Measurements from ENCODE around the gene CTRB1.
"Not testable (repeated sequence)": the region's sequence is repeated elsewhere in the genome, so short reads cannot be mapped to it uniquely, and the experiment has no call there.

The CTRB1 gene

DNA sequence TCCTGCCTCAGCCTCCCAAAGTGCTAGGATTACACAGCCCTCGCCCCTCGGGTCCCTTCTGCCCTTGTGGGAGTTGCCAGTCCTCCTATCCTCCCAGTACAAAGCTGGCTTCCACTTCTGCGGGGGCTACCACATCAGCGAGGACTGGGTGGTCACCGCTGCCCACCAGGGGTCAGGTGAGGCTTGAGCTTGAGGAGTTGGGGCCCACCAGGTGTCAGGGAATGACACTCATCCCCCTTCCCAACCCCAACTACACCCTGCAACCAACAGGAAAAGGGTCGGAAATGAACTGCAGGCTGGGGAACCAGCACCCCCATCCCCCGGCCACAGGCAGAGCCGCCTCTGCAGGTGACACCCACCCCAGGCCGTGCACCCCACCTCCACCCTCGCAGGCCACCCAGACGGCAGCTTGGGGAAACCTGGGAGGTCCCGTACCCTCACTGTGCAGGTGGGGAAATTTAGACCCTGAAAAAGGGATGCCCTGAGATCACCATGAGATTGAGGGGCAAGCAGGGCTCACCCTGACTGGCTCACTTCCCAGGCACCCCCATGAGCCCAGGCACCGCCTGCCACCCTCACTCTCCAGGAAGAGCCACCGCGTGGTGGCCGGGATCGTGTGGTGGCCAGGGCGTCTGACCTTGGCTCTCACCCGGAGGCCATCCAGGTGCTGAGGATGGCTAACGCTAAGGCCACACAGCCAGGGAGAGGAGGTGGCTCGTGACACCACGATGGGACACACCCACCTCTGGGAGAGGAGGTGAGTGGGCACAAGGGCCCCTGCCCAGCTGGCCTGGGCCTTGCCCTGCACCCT, 8.0 kb downstream of the CTRB1 start:
- DNase-seq: no peak

DNA sequence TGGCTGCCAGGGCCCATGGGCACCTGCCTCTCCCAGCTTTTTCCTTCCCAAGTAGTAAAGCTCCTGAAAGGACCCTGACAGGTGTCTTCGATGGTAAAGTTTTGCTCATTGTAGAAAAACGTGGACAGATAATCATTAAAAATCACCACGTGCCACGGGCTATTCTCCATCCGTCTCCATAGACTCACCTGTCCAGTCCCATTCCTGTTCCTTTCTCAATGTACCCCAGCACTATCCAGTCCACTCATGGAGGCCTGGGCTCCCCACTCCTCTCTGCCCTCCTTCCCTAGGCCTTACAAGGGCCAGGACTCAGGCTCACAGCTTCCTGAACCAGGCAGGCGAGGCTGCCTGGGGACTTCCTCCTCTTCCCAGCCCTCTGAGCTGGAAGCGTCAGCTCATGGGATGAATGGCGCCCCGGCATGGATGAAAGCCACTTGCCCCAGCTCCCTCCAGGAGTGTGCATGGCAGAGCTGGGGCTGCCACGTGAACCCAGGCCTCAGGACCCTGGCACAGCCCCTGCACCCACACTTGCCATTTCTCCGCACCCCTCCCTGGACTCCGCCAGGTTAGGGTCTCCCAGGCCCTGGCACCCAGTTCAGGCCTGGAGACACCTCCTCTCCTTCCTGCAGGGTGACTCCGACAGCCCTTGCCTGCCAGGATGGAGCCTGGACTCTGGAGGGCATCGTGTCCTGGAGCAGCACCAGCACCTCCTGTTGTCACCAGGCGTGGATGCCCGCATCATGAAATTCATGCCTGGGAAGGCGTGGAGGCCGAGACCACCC, 8.8 kb downstream of the CTRB1 start:
- DNase-seq: no peak

DNA sequence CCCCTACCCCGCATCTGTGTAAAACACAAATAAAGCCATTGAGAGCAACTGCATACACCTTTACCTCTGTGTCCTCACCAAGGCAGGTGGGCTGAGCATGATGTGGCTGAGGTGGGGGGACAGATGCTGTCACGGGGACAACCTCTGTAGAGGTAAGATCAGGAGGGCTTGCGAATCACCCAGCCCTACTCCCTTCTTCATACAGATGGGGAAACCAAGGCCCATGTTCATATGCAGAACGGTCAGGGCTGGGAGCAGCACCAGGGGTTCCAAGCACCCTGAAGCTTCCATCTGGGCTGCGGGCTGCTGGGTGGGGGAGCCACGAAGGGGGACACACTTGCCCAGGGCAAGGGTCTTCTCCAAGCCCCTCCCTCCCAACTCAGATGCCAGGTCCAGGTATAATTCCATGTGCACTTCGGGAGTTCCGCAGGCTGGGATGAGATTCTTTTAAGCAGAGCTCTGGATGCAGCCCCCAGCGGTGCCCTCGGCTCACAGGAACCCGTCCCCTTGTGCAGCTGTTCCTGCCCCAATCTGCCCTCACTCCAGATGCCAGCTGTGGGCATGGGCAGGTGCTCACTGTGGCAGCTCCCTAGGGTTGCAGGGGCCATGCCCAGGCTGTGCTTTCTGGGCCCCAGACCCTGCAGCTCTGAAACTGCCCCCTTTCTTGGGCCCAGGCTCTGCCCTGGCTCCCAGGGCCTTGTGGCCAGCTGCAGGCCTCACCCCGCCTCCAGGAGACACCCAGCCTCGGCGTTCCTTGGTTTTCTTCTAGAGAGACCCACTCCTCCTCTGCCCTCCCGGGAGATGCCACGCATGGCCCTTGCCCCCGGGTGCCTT, 9.6 kb downstream of the CTRB1 start:
- DNase-seq: no peak

DNA sequence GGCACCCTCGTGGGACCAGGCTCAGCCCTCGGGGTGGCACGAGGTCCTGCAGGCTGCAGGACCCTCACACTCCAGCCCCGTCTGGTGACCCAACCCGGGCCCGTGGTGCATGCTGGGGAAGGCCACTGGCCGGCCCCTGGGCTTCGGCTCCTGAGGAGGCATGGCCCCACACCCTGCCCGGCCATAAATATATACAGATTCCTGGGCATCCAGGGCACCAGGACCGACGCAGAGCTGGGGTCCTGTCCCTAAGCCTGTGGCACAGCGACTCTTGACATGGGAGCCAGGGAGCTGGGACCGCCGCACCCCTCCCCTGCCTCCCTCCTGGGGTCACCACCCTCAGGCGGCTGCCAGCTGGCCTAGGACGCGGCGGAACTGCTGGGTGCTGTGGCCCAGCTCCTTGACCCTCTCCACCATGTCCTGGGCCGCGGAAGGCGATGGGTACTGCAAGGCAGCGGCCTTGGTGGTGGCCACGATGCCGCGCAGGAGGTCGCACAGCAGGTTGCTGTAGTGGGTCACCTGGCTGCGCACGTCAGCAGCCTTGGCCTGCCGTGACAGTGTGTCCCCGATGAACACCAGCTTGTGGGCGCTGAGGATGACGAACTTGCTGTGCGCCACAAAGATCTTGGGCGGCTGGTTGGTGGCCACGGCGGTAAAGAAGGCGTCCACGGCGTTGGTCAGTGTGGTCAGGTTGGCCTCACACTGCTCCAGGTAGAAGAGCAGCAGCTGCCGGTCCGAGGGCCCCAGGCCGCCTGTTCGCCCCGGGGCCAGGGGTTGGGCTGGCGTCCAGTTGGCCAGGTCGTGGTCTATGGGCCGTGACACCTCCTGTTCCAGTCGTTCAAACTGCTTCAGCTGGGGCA, 10.6 kb downstream of the CTRB1 start:
- DNase-seq: no peak

DNA sequence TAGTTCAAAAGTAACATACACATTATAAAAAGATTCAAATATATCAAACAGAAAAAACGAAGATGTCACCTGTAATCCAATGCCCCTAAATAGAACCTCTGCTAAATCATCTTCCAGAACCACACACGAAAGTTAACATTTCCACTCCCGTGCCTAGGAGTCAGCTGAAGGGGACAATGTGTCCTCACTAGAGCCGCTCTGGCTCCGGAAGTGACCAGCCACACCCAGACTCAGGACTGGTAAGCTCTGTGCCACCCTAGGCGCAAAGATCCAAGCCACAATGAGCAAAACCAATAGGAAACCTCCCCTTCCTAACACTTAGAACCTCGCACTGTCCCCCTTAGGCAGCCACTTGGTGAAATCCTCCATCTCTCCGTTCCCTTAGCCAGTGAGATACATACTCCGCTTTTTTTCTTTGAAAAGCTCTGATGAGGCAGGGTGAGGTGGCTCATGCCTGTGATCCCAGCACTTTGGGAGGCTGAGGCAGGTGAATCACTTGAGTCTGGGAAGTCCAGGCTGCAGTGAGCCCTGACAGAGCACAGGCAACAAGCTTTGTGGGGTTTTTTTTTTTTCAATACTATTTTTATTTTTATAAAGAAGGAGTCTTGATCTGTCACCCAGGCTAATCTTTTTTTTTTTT, 11.8 kb downstream of the CTRB1 start:
- no peak for DNase-seq

DNA sequence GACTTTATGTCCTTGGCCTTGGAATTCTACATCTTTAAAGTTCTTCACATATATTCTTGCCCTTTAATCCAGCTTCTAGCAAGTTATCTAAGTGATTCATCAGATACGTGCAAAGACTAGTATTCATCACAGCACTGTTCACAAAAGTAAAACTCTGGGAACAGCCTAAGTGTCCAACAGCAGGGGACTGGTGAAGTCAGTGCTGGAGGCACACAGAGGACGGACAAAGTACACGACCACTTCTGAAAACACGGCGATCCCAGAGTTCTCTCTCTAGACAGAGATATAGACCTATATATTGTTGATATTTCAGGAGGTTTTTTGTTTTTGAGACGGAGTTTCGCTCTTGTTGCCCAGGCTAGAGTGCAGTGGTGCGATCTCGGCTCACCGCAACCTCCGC, 12.8 kb downstream of the CTRB1 start:
- no peak for DNase-seq

DNA sequence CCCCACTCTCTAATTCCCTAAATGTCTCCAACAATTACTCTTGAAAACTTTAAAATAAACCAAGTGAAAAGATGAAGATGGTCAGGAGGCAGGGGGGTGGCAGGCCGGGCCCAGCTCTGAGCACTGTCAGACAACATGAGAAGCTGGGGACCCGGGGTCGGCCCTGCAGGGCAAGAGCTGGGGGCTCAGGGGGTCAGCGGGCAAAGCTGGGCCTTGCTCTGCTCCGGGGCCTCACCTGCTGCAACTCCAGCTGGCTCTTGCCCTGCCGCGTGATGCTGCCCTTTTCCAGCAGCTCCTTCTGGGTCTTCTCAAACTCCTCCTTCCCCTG, 14.8 kb downstream of the CTRB1 start:
- no peak for DNase-seq

DNA sequence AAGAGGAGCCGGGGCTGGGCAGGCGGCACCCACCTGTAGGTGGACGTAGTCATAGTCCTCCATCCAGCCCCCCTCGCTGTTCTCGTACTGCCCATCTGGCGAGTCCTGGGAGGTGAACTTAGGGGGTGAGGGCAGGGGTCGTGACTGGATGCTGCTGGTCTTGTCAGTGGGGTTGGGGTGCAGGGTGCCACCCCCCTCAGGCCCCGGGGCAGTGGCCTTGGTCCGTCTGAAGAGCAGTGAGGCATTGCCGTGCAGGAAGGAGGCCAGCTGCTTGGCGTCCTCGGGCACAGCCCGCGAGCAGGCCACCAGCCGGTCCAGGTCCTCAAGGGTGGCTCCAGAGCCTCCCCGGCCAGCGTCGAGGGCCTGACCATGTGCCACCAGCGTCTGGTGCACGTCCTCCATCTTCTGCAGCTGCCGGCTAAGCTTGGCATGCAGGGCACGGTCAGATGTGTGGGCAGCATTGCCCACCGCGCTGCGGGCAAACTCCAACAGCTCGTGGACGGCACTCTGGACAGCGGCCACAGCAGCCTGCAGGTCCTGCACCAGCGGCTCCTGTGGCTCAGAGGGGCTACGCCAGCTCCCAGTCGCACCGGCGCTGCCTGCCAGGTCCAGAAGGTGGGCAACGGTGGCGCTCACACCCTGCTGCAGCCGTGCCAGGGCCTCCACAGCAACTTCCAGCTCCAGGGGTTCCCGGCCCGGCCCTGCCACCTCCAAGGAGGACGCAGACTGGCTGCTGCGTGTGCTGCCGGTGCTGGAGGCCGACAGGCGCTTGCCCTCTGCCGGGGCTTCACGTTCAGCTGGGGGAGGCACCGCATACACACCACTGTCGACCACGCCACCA, 16.3 kb downstream of the CTRB1 start:
- DNase-seq: no peak

DNA sequence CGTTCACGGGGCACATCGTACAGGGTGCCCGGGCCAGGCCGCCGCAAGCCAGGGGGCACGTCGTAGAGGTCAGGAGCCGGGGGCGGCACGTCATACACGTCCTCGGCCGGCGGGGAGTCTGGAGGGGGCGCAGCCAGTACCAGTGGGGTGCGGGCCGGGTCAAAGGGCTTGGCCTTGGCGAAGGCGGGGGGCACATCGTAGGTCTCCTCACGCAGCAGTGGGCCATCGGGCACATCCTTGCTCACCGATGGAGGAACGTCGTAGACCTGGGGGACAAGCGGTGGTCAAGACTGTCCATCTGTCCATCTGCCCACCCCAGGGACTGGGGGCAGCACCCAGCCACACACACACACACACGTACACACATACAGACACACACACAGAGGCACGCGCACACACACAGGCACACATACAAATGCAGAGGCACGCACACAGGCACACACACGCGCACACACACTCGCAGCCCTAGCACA, 17.0 kb downstream of the CTRB1 start:
- DNase-seq: no peak

DNA sequence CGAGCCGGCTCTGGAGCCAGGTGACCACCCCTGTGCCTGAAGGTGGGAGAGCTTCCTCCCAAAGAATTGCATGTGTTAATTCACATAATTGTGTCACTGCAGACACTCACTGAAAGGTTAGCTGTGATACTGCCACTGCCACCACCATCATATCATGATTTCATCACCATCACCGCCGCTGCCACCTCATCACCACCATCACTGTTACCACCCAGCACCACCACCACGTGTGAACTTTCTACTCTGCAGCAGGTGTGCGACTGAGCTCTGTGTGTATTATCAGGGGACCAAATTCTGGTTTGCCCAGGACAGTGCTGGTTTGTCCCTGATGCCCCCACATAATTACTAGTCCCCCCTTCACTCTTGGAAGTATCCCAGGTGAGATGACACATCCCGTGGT, 17.4 kb downstream of the CTRB1 start:
- DNase-seq: no peak

DNA sequence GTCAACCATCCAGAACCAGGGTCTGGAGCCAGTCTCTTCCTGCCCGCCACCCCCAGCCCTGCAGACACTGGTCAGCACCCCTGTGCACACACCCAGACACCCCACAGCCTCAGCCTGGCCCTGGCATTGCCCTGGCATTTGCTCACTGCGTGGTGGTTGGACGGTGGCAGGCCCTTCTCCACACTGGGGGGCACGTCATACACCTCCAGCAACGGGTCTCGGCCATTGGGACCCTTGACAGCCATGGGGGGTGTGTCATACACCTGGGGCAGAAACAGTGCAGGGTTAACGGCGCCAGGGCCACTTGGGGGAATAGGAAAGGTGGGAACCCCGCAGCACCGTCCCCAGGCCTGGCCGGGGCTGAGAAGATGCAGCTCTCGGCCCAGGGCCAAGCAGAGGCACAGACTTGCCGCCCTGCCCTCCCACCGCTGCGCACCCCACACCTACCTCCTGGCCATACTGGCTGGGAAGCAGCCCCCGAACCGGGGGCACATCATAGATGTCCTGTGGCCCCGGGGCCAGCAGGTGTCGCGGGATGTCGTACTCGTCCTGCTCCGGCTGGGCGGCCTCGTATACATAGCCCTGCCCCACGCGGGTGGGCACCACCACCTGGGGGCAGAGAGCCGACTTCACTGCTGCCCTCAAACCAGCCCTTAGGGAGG, 18.1 kb downstream of the CTRB1 start:
- no peak for DNase-seq

DNA sequence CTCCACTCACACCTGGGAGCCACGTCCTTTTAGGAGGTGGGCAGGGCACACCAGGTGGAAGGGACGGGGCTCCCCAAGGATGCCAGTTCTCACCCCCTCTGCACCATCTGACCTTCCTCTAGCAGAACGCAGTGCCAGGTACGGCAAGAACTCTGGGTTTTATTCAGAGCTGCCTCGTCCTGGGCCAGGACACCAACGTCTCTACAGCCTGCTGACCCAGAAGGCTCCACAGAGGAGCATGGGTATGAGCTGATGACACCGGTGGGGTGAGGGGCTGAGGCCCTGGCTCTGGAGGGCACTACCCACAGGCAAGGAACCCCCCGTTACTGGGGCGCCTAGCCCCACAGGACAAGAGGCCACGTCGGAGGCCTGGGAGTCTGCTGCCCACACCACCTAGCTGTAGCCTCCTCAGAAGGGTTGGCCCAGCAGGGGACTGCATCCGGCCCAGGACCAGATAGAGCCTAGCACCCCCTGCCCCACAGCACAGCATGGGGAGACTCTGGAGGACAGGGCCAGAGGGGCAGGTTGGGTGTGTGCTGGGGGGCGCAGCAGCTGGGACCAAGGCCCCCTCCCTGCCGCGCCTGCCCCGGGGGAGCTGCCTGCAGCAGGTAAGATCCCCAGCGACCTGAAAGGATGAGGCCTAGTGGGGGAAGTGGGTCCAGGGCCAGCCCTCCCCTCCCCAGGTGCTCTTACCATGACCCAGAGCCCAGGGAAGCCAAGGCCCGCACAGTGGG, 18.8 kb downstream of the CTRB1 start:
- no peak for DNase-seq

DNA sequence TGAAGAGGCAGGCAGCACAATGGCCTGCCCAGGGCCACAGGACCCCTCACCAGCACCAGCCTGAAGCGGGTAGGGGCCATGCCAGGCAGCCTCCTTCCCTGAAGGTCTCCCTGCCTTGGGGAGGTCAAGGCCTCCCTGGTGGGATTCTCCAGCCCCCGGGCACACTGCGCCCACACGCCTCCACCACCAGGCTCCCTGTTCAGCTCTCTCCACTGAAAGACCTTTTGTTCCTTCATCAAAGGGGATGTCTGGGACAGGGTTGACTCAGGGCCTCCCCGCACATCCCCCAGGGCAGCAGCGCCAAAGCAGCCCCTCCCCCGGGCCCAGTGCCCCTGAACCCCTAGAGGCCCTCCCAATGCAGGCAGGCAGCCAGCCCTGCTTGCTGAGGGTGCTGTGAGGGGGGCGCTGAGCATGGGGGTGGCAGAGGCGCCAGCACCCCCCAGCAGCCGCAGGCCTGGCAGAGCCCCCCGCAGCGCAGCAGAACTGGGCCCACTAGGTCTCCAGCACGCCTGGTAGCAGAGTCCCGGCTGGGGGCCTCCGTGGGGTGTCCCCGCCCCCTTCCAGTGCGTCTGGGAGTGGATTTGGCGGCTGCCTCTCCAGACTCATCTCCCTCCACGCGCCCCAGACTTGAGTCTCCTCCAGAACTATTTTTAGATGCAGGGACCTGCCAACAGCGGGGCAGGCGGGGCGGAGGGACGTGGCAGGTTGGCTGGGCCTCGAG, 19.5 kb downstream of the CTRB1 start:
- no peak for DNase-seq

DNA sequence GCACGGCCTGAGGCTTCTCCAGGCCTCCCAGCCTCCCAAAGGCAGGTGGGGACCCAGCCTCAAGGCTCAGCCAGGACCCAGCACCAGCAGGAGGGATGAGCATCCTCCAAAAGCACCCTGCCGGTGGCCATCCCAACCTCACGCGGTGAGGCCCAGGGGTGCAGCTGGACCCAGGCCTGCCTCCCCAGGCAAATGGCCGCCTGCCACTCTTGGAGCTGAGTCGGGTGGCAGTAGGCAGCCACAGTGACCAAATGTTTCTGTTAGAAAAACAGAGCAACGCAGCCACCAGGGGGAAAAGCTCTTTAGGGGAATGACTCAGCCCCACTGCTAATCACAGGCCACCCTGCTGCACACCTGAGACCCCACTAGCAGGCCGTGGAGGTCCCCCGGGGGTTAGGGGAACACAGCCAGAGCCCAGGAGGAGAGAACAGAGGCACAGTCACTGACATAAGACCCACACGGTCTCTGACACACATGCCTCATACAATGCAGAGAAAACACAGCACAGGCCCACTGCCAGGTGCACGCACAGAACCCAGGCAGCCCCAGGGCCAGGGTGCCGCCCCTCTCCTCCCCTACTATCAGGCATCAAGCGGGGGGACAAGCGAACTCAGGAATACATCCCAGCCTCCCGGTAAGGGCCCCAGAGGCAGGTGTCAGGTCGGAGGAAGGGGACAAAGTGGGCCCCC, 20.2 kb downstream of the CTRB1 start:
- no peak for DNase-seq

DNA sequence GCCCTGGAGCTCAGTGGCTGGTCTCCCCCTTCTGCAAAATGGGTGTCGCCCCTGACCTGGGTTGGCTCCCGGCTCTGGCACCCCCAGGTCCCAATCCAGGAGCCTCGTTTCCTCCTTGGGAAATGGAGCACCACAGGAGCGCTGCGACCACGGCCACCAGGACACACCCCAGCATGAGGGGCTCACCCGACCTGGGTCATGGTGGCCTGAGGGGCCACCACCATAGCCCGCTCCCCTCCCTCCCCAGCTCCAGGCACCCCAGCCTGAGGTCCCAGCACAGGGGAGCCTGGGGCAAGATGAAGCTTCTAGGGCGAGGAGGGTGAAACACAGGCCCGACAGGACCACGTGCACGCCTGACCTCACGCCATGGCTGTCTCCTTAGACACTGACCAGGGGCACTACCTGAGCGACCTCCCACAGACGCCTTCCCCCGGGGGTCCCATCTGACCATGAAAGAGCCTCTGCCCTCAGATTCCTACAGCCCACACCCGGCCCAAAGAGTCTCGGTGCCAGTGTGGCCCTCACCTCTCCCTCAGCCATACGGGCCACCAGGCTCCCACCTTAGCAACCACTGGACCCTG, 20.8 kb downstream of the CTRB1 start:
- no peak for DNase-seq

DNA sequence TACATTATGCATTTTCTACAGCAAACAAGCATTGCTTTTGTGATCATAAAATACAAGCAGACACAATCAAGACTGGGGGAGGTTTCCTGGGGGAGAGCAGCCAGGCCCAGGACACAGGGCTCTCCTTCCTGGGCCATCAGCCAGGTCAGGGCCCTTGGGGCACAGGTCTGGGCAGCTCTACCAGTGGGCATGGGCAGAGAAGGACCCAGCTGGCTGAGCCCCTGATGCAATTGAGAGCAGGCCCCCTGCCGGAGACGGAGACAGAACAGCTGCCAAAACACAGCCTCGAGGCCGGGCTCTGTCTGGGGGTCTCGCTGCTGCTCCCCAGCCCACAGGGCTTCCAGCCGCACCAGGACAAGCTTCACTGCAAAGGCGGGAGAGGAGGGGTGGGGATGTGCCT, 21.8 kb downstream of the CTRB1 start:
- not testable (repeated sequence) for DNase-seq

DNA sequence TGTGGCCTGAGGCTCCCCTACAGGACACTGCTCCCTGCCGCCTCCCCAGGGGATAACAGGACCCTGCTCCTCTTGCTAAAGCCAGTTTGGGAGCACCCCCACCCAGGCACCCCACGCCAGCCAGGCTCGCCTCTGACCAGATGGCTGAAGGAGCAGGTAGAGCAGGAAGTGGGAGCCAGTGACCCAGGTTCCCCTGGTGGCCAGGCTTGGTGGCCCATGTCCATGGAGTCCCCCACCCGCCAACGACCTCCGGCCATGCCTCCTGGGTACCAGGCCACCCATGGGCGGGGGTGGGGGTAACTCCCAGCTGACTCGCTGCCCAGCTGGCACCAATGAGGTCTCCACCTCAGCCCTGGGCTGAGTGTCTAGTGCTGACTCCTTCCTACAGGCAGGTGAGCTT, 22.6 kb downstream of the CTRB1 start:
- DNase-seq: no peak

DNA sequence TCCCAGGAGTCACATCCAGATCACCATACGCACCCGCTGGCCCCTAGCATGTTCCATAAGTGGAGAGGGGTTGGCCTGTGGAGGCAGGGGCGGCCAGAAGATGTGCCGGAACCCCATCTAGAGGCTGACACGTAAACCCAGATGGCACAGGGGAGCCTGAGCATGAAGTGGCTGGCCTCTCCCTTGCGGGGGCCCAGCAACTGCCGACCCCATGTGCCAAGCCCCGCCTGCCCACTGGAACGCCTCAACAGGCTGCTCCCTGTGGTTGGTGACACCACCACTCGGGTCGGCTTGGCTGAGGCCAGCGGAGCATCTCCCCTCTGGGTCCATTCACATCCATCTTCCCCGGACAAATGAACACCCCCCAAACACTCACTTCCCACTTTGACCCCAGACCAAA, 23.2 kb downstream of the CTRB1 start:
- no peak for DNase-seq
